GM12878 (cell line): ENCODE results near the gene SELP. TPM values are rescaled to one million over a fixed set of nuclear protein-coding genes. Genes with fewer than 3 reads are reported as not detected.

Experiments
- ATAC-seq: fragments of 200-7000 bp; cut with Tn5 transposase; 3 replicates; pipeline ENCODE4 v1.9.1; 2020; ENCODE audit warnings: mild to moderate bottlenecking, moderate library complexity
- BruUV-seq: library from RNA; stranded (reverse); fragments of 400-500 nt; replicated peaks from 2 replicates; lab custom pipeline; 2021; lab: Mats Ljungman, UMichigan
- CTCF ChIA-PET: fragments of 300-600 bp; sonication (Branson Sonifier 250); formaldehyde crosslinking; extraction: SDS; loops from one replicate; lab custom pipeline; 2021; ENCODE audit warnings: inconsistent platforms; lab: Yijun Ruan, JAX
- POLR2A ChIA-PET: fragments of 350-600 bp; formaldehyde crosslinking; extraction: SDS; loops from one replicate; lab custom pipeline; 2021; ENCODE audit warnings: inconsistent platforms; lab: Charles Lee
- RAD21 ChIA-PET: fragments of 300-600 bp; sonication (Branson Sonifier 250); formaldehyde crosslinking; loops from one replicate; lab custom pipeline; 2023; ENCODE audit warnings: antibody characterized with exemption; ENCODE audit not compliant: unreplicated experiment; lab: Charles Lee
- SMC1A ChIA-PET: fragments of 300-600 bp; sonication (Branson Sonifier 250); formaldehyde crosslinking; loops from one replicate; lab custom pipeline; 2023; ENCODE audit not compliant: unreplicated experiment, uncharacterized antibody; lab: Charles Lee
- DNase-seq: peaks from one replicate; pipeline ENCODE4 v3.0.0-alpha.2; 2011; ENCODE audit warnings: low read depth, low spot score
- FAIRE-seq: peaks from 3 replicates; lab custom pipeline; 2011; peaks lifted over from hg19 to GRCh38; lab: Jason Lieb, UNC
- H2AFZ ChIP-seq: 2 replicates; pipeline ENCODE4 v1.6.0; 2011; ENCODE audit warnings: low read depth, low read length, control low read depth; ENCODE audit not compliant: control insufficient read depth
- H3K27ac ChIP-seq: 2 replicates; pipeline ENCODE4 v1.5.1; 2011; ENCODE audit warnings: control low read depth; ENCODE audit not compliant: control insufficient read depth, insufficient read depth
- H3K27me3 ChIP-seq, 2 experiments: replicated peaks in 1 of 2; 2 replicates each; pipeline versions ENCODE4 v1.6.0 to v1.6.1; 2011; ENCODE audit warnings: low read length in 1 of 2; ENCODE audit not compliant: control insufficient read depth in 2 of 2, insufficient read depth in 2 of 2
- H3K36me3 ChIP-seq, 2 experiments: 2 replicates each; pipeline ENCODE4 v1.5.1; 2011; ENCODE audit warnings: low read length in 1 of 2; ENCODE audit not compliant: control insufficient read depth in 2 of 2, insufficient read depth in 2 of 2
- H3K4me1 ChIP-seq: 2 replicates; pipeline ENCODE4 v1.6.1; 2011; ENCODE audit warnings: mild to moderate bottlenecking, low read length, moderate library complexity, mixed read lengths; ENCODE audit not compliant: control insufficient read depth, insufficient read depth
- H3K4me2 ChIP-seq: 2 replicates; pipeline ENCODE4 v1.6.0; 2011; ENCODE audit warnings: control low read depth; ENCODE audit not compliant: control insufficient read depth, insufficient read depth
- H3K4me3 ChIP-seq: fragments of 200-600 bp; sonication (generic); 2 replicates; pipeline ENCODE4 v1.5.1; 2016
- H3K79me2 ChIP-seq: 2 replicates; pipeline ENCODE4 v1.6.0; 2011; ENCODE audit warnings: low read length; ENCODE audit not compliant: control insufficient read depth, insufficient read depth
- H3K9ac ChIP-seq: 2 replicates; pipeline ENCODE4 v1.8.0; 2011; ENCODE audit warnings: low read length, control low read depth, mixed read lengths; ENCODE audit not compliant: control insufficient read depth, insufficient read depth
- H3K9me3 ChIP-seq: replicated peaks from 3 replicates; pipeline ENCODE4 v1.5.1; 2011; ENCODE audit warnings: mild to moderate bottlenecking, low read length; ENCODE audit not compliant: control insufficient read depth, insufficient read depth
- H4K20me1 ChIP-seq: 2 replicates; pipeline ENCODE4 v1.6.0; 2011; ENCODE audit not compliant: control insufficient read depth, insufficient read depth
- IKZF1 ChIP-seq: fragments of 450-650 bp; conservative IDR thresholded peaks from 2 replicates; pipeline ENCODE4 v1.6.1; 2017; ENCODE audit warnings: antibody characterized with exemption, mild to moderate bottlenecking
- ZBTB40 ChIP-seq: fragments of 450-650 bp; IDR thresholded peaks from 2 replicates; pipeline ENCODE4 v1.6.1; 2016; ENCODE audit warnings: mild to moderate bottlenecking, moderate library complexity, borderline replicate concordance
- WGBS: methylation state at CpG from one replicate; pipeline ENCODE4 v1.1.6; 2016; ENCODE audit warnings: low lambda C conversion rate; ENCODE audit not compliant: insufficient replicate concordance, insufficient coverage; ENCODE audit errors: missing lambda C conversion rate; 5-methylcytosine and 5-hydroxymethylcytosine counted together
- in situ Hi-C: fragments of 300-500 bp; cut with MboI; formaldehyde crosslinking; loops from 9 replicates; pipeline ENCODE4 v1.14.3; 2018; ENCODE audit warnings: mixed read lengths
- intact Hi-C: fragments of 100-400 bp; cut with micrococcal nuclease; formaldehyde crosslinking; loops from one replicate; pipeline ENCODE4 v1.14.2; 2022; ENCODE audit not compliant: unreplicated experiment
- polyA plus RNA-seq, 11 experiments: library from polyadenylated mRNA; depleted of rRNA in 4 of 11; unstranded in 6 of 11; stranded (reverse) in 5 of 11; fragments of >200 nt; fragmentation: Nextera tagmentation in 4 of 11; fragmentation: Illumina TruSeq in 1 of 11; extraction: Ambion mirVana in 4 of 11; extraction: Trizol in 1 of 11; gene quantifications; 1 replicate in 1 of 11; 2 replicates in 10 of 11; pipeline versions ENCODE4 v1.2.1 to v1.2.3, GENCODE V29; 2011 to 2016; ENCODE audit warnings: inconsistent platforms in 2 of 11, missing spikeins in 2 of 11, low read depth in 1 of 11
- total RNA-seq, 4 experiments: library from RNA; depleted of rRNA in 3 of 4; stranded (reverse); fragments of >200 nt in 3 of 4; fragmentation: Illumina TruSeq in 1 of 4; extraction: Trizol in 1 of 4; gene quantifications; 2 replicates each; pipeline versions ENCODE4 v1.2.1 to v1.2.3, GENCODE V29; 2013 to 2021

The SELP gene
- total and polyA plus RNA-seq, 10 of the 15 experiments (the other 5 are each of a cell fraction or from before 2014, with no cell fraction given) = 0.04 to 0.23 (median 0.06) TPM; not detected in 7

GRCh38 chr1:169565335-169566271, 64.3 kb downstream of the SELP start:
- POLR2A ChIA-PET = no interaction called here
- H3K4me3 ChIP-seq = no peak overlapping the region
- WGBS = 97% methylated on average over 3 of the region's 3 CpGs
- no peaks in the 10 kb centered on the region for H3K4me1 ChIP-seq
- BruUV-seq = no TSS peak
- no peak overlapping the region; the same call in 1 of the 2 replicates for H2AFZ ChIP-seq
- no peaks in the 10 kb centered on the region for H3K27me3 ChIP-seq
- in situ Hi-C loops (no loop called here), intact Hi-C loops (no loop called here)
- no peak overlapping the region for H3K4me2 ChIP-seq
- no peak for ATAC-seq
- SMC1A ChIA-PET = interaction anchor here (0.6 to 0.8 kb wide), 2 partner anchors 16 to 753 kb away, joined by 3 read pairs; no protein-coding TSS in a partner anchor
- H3K36me3 ChIP-seq = no peaks in the 10 kb centered on the region
- no peak for TF ChIP-seq ZBTB40
- no peak for TF ChIP-seq IKZF1
- CTCF ChIA-PET = interaction anchor here (0.8 to 1.4 kb wide), 3 partner anchors 13 to 147 kb away, joined by 3 to 6 read pairs (median 4); partner anchors contain the start of gene F5
- H3K9me3 ChIP-seq = no peaks in the 10 kb centered on the region
- FAIRE-seq = no peak
- H3K27ac ChIP-seq = no peak overlapping the region
- RAD21 ChIA-PET = no interaction called here
- no peak for DNase-seq
- H3K9ac ChIP-seq = no peak overlapping the region
- H4K20me1 ChIP-seq = no peaks in the 10 kb centered on the region
- H3K79me2 ChIP-seq = no peaks in the 10 kb centered on the region
